ENCODE results near the gene CD160. TPM values are rescaled to one million over a fixed set of nuclear protein-coding genes. Genes with fewer than 3 reads are reported as not detected.

CD160 gene, protein sequence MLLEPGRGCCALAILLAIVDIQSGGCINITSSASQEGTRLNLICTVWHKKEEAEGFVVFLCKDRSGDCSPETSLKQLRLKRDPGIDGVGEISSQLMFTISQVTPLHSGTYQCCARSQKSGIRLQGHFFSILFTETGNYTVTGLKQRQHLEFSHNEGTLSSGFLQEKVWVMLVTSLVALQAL
- 0.10 TPM in 1 of 5 replicates, not detected in the others for total RNA-seq (2022; extraction: Qiagen RNA extraction; ENCODE audit: low read depth)

DNA sequence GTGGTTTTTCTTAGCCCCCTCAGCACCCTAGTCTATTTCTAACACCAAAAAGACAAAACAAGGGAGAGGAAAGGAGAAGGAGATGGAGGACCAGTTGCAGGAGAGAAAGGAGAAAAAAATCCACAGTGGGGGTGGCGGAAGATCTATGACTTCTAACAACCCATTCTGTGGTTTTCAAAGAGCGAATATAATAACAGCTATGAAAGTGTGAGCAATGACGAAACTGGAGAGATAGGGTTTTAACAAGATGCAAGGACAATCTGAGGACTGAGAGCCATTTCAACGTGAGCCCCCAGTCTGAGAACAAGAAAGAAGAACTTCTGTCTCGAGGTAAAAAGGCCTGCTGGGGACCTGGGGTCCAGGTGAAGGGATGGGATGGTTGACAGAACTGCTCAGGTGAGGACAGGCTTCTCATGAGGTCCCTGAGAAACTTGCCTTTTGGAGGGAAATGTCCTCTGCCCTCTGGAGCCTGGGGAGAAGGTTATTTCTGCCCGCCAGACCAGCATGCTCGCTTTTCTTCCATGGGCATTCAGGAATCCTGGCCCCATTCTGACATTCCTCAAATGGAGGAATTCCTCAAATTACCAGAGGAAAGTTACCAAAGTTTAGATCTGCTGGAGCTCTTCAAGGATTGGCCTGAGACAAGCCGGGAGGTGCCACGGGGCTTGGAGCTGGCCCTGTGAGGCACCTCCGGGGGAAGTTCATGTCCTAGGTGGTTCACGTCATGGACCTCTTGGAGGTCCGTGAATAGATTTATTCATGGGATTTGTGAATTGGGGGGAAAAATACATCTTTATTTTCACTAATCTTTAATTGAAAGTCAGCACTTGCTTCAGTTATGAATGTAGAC lies at the start of gene CD160:
Gene CD160 (plus strand): TSS at position 270 of the 850 bp plus-strand sequence. CDS start 8,829 bp downstream, outside the sequence.

DNA sequence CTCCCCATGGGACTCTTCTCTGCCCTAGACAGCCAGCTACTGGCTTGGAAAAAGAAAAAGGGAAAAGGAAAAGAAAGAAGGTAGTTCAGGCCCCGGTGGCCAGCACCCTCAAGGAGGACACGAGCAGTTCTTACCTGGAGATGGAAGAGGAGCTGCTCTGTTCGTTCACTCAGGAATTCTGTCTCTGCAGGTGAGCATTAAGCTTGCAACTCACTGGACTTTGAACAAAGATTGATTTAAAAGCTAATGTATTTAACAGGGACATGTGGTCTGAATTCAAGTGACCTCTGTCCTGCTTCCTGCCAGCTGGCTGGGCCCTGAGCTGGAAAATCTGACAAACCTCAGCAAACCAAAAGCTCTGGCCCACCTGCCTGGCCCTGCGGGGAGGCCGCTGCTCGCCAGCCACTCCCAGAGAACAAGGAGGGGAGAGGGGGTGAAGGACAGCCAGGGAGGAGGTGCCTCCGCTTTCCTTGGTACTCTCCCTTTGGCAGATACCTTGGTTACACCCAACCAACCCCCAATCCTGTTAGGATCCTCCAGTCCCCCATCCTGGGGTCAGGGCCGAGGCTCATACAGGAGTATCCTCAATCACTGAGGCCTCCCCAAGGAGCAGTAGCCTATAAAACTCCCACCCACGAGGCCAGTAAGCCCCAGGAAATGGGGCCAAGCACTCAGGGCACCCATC lies 12.0 kb upstream of the CD160 start, which contains the start of gene PDZK1:
Gene PDZK1 (minus strand): TSS at position 186 of the 685 bp plus-strand sequence. CDS start 19,347 bp downstream, outside the sequence.

Other genes starting within 250 kb of the CD160 start
- 14.1 to 16.6 TPM (median 14.3 TPM) in 5 replicates for gene GPR89A, start 111.5 kb upstream of the CD160 start, total RNA-seq (2022; extraction: Qiagen RNA extraction; ENCODE audit: low read depth)
- gene PDZK1, start 12.1 kb upstream of the CD160 start, total RNA-seq (2022; extraction: Qiagen RNA extraction; ENCODE audit: low read depth): 0.45 to 1.2 TPM (median 0.86 TPM) in 5 replicates
- 9.4 to 12.2 TPM (median 10.8 TPM) in 5 replicates for gene RNF115, start 104.6 kb downstream of the CD160 start, total RNA-seq (2022; extraction: Qiagen RNA extraction; ENCODE audit: low read depth)
- 32.0 to 38.8 TPM (median 35.2 TPM) in 5 replicates for gene POLR3C, start 104.7 kb downstream of the CD160 start, total RNA-seq (2022; extraction: Qiagen RNA extraction; ENCODE audit: low read depth)
- 5.1 to 6.4 TPM (median 5.6 TPM) in 5 replicates for gene NUDT17, start 126.1 kb downstream of the CD160 start, total RNA-seq (2022; extraction: Qiagen RNA extraction; ENCODE audit: low read depth)
- gene PIAS3, start 139.6 kb downstream of the CD160 start, total RNA-seq (2022; extraction: Qiagen RNA extraction; ENCODE audit: low read depth): 22.0 to 28.1 TPM (median 26.4 TPM) in 5 replicates
- gene ANKRD35, start 166.4 kb downstream of the CD160 start, total RNA-seq (2022; extraction: Qiagen RNA extraction; ENCODE audit: low read depth): 0.04 TPM in 1 of 5 replicates, not detected in the others
- 0.23 to 0.48 TPM (median 0.35 TPM) in 5 replicates for gene ITGA10, start 190.6 kb downstream of the CD160 start, total RNA-seq (2022; extraction: Qiagen RNA extraction; ENCODE audit: low read depth)
- 19.4 to 23.4 TPM (median 22.0 TPM) in 5 replicates for gene PEX11B, start 199.2 kb downstream of the CD160 start, total RNA-seq (2022; extraction: Qiagen RNA extraction; ENCODE audit: low read depth)
- gene RBM8A, start 208.0 kb downstream of the CD160 start, total RNA-seq (2022; extraction: Qiagen RNA extraction; ENCODE audit: low read depth): 193 to 235 TPM (median 203 TPM) in 5 replicates
- 7.8 to 11.1 TPM (median 9.4 TPM) in 5 replicates for gene LIX1L, start 238.5 kb downstream of the CD160 start, total RNA-seq (2022; extraction: Qiagen RNA extraction; ENCODE audit: low read depth)
- gene ANKRD34A, start 245.1 kb downstream of the CD160 start, total RNA-seq (2022; extraction: Qiagen RNA extraction; ENCODE audit: low read depth): 0.12 to 0.27 TPM (median 0.17 TPM) in 5 replicates
- gene POLR3GL, start 245.2 kb downstream of the CD160 start, total RNA-seq (2022; extraction: Qiagen RNA extraction; ENCODE audit: low read depth): 9.0 to 11.0 TPM (median 9.6 TPM) in 5 replicates